ENCODE results near the gene OR5AC2.

OR5AC2 gene

GRCh38 chr3:98041350-98041749, 45.6 kb upstream of the OR5AC2 start:
- no peak for TF ChIP-seq TAF1 (IDR thresholded peaks at IDR 0.05; ENCODE audit: borderline replicate concordance, insufficient read depth, low read length)
- no peak for TF ChIP-seq REST (IDR thresholded peaks at IDR 0.05; ENCODE audit: insufficient read depth in 1 of 2, low read depth in 2 of 2, low read length in 2 of 2)
- no peak for TF ChIP-seq FOXP2 (optimal IDR thresholded peaks at IDR 0.05; ENCODE audit: borderline replicate concordance, extremely low read depth, extremely low read length, insufficient read depth)
- TF ChIP-seq POLR2AphosphoS5 (IDR thresholded peaks at IDR 0.05; ENCODE audit: low read depth, low read length), result no peak
- TF ChIP-seq SIN3A (IDR thresholded peaks at IDR 0.05; ENCODE audit: borderline replicate concordance, insufficient read depth, low read length), result no peak

GRCh38 chr3:98048586-98048985, 38.4 kb upstream of the OR5AC2 start:
- TF ChIP-seq FOXP2 (optimal IDR thresholded peaks at IDR 0.05; ENCODE audit: borderline replicate concordance, extremely low read depth, extremely low read length, insufficient read depth) (no peak), SIN3A (IDR thresholded peaks at IDR 0.05; ENCODE audit: borderline replicate concordance, insufficient read depth, low read length) (no peak), POLR2AphosphoS5 (IDR thresholded peaks at IDR 0.05; ENCODE audit: low read depth, low read length) (no peak), TAF1 (IDR thresholded peaks at IDR 0.05; ENCODE audit: borderline replicate concordance, insufficient read depth, low read length) (no peak), REST (IDR thresholded peaks at IDR 0.05; ENCODE audit: insufficient read depth in 1 of 2, low read depth in 2 of 2, low read length in 2 of 2) (no peak)

DNA sequence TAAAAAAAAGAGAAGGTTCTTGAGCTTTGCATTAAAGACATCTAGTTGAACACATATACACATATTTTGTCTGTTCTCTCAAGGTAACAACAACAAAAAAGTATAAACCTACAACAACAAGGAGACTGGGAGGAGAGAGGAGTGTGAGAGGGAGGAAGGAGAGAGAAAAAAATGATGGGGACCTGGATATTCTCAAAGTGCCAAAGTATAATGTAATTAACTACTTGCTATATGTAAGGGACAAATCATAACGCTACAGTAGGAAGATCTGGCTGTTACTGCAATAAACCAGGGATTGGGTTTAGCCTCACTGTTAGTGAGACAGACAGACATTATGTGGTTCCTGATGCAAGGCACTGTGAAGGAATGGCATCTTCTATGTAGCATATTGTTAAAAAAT, 37.7 kb upstream of the OR5AC2 start:
- TF ChIP-seq TAF1 (IDR thresholded peaks at IDR 0.05; ENCODE audit: borderline replicate concordance, insufficient read depth, low read length), result no peak
- TF ChIP-seq SIN3A (IDR thresholded peaks at IDR 0.05; ENCODE audit: borderline replicate concordance, insufficient read depth, low read length), result no peak
- no peak for TF ChIP-seq FOXP2 (optimal IDR thresholded peaks at IDR 0.05; ENCODE audit: borderline replicate concordance, extremely low read depth, extremely low read length, insufficient read depth)
- no peak for TF ChIP-seq POLR2AphosphoS5 (IDR thresholded peaks at IDR 0.05; ENCODE audit: low read depth, low read length)
- no peak for TF ChIP-seq REST (IDR thresholded peaks at IDR 0.05; ENCODE audit: insufficient read depth in 1 of 2, low read depth in 2 of 2, low read length in 2 of 2)

- no peak for TF ChIP-seq REST (IDR thresholded peaks at IDR 0.05; ENCODE audit: insufficient read depth in 1 of 2, low read depth in 2 of 2, low read length in 2 of 2)
- TF ChIP-seq FOXP2 (optimal IDR thresholded peaks at IDR 0.05; ENCODE audit: borderline replicate concordance, extremely low read depth, extremely low read length, insufficient read depth), result no peak
- no peak for TF ChIP-seq TAF1 (IDR thresholded peaks at IDR 0.05; ENCODE audit: borderline replicate concordance, insufficient read depth, low read length)
- no peak for TF ChIP-seq SIN3A (IDR thresholded peaks at IDR 0.05; ENCODE audit: borderline replicate concordance, insufficient read depth, low read length)
- TF ChIP-seq POLR2AphosphoS5 (IDR thresholded peaks at IDR 0.05; ENCODE audit: low read depth, low read length), result no peak
These were observed 30.9 kb upstream of the OR5AC2 start for GRCh38 chr3:98056035-98056434.

- no peak for TF ChIP-seq SIN3A (IDR thresholded peaks at IDR 0.05; ENCODE audit: borderline replicate concordance, insufficient read depth, low read length)
- TF ChIP-seq FOXP2 (optimal IDR thresholded peaks at IDR 0.05; ENCODE audit: borderline replicate concordance, extremely low read depth, extremely low read length, insufficient read depth), result no peak
- no peak for TF ChIP-seq TAF1 (IDR thresholded peaks at IDR 0.05; ENCODE audit: borderline replicate concordance, insufficient read depth, low read length)
- TF ChIP-seq POLR2AphosphoS5 (IDR thresholded peaks at IDR 0.05; ENCODE audit: low read depth, low read length), result no peak
- TF ChIP-seq REST (IDR thresholded peaks at IDR 0.05; ENCODE audit: insufficient read depth in 1 of 2, low read depth in 2 of 2, low read length in 2 of 2), result no peak
These were observed 29.3 kb upstream of the OR5AC2 start for GRCh38 chr3:98057631-98058030.

Measured in PFSK-1 (cell line).